Left hindlimb (tissue), 1 donor: ENCODE measurements around the gene CNTNAP2.

Source experiments
- DNase-seq: peaks from one replicate; pipeline ENCODE4 v3.0.0-alpha.2; 2018

CNTNAP2 gene

DNA sequence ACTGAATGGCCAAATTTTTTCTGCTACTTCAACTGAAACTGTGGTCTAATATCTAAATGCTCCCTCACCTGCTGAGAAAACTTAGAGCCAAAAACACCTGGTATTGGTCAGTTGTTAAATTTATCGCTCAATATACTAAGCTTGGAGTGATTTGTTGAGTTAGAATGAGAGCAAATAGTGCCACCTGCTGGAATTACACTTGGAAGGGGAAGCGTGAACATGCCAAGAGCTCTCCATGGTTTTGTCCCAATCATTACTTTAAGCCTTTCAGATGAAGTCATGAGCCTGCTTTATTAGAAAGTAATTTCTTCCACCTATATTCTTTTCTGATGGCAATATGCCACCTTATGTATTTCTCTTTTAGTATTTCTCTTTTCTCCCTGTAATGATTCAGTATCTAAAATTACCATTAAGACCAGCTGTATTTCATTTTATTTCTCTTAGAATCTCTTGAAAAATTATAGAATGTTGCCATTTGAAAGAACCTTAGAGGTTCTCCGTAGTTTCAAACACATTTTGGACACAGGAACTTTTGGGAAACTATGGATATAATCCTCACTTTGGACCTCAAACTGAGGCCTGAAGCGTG lies 2026.2 kb downstream of the CNTNAP2 start:
- DNase-seq: no peak

DNA sequence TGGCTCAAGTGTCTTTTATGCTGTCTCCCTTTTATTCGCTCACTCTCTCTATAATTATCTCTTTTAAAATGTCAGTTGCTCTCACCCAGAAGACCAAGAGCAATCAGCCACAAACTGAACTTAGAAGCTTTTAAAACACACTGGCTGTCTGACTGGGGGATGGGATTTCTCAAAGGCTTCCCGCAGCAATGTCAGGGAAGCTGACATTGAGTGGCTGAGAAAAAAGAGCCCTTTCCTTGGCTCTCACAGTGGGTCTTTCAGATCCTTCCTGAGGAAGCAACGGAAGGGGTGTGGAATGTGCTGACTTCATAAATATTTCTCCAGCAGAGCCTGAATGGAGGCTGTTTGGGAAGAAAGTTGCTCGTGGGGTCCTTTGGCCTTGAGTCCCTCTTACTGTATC lies 2028.2 kb downstream of the CNTNAP2 start:
- no peak for DNase-seq

DNA sequence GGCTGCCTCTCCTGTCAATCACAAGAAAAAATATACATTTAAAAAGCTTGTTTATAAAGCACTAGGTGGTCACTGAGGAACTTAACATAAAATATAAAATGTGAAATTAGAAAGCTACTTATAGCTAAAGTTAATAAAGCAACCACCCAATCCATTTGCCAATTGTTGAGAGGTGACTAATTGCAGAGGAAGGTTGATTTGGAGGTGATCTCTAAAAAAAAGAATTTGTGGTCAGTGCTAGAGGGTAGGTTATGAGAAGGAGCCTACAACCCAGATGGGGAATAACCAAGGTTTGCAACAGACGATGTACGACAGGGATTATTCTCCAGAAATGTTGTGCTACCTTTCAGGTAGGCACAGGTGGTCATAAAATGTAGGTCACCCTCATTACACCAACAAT lies 2029.7 kb downstream of the CNTNAP2 start:
- no peak for DNase-seq

DNA sequence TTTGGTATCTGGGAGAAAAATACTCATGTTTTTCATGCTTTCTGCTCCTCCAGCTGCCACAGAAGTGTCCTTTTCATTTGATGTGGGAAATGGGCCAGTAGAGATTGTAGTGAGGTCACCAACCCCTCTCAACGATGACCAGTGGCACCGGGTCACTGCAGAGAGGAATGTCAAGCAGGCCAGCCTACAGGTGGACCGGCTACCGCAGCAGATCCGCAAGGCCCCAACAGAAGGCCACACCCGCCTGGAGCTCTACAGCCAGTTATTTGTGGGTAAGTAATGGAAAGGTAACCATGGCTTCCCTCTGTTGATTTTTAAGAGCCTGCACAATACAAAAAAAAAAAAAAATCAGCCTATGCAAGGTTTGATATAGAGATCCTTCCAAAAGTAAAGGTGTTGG lies 2030.8 kb downstream of the CNTNAP2 start:
- no peak for DNase-seq

DNA sequence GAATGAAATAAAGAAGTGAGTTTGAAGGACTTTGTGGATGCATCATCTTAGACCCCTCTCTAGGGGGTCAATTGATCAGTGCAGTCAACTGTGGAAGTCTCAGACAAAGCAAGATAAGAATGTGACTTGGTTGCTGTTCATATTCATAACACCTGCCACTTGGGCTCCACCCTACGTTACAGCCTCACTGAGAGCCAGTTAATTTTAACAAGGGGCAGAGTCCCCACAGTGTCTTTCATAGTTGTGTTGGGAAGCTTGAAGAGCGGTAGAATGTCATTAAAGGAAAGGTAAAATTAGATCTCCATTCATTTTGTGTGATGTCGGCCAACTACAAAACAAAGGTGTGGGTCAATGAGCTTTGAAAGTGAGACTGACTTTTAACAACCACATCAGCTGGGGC lies 2031.9 kb downstream of the CNTNAP2 start:
- DNase-seq: no peak

DNA sequence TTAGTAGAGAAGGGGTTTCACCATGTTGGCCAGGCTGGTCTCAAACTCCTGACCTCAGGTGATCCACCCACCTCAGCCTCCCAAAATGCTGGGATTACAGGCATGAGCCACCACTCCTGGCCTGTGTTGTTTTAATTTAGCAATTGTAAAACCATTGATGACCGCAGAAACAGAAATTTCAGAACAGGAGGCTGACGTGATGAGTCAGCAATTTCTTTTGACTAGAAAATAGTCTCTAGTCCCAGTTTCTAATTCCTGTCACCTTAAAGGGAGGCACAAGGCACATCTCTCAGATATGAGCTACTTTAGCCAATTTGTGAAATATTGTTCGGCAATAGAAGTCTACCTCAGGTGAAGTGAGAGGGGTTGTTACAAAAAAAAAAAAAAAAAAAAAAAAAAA lies 2033.1 kb downstream of the CNTNAP2 start:
- DNase-seq: no peak

DNA sequence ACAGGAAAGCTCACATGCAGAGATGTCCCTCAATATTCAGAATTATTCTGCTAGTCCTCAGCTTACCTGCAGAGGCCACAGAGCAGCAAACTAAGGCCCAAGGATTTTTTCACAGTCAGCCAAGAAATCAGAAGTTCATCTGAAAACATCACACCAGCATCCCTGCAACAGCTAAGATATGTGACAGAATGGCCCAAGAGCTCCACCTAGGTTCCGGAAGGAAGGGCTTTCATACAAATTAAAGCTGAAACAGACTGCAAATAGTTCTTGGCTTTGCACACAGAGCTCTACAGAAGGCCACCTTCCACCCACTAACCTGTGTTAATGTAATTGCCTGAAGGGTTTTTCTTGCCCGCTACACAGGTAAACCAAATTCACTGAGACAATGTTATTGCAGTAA lies 2035.2 kb downstream of the CNTNAP2 start:
- DNase-seq: no peak

DNA sequence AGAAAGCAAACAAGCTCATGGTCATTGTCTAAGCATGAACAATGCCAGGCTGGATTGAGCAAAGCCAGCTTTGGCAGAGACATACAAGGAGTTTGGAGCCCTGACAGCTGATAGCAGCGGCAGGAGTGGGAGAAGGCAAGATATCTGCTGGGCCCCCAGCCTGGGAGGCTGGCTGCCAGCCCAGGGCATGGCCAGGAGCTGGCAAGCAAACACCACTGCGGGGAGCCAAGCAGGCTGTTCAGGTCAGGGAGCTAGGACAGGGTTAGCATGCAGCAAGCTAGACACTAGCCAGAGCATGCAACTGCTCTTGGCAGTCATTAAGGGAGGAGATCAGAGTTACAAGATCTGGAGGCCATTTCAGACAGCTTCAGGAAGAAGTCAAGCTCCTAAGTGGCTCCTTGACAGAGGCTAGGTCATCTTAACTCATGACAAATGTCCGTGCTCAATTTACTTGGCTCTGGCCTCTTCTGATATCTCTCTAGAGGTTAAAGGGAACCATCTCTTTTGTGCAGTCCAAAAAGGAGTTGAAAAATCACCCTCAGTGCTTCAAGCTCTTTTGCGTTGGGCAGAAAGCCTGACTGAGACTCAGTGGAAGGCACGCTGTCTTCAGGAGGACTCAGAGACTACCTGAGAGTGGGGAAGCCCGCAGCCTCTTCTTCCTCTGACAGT lies 2037.1 kb downstream of the CNTNAP2 start:
- peak; percentile 26 for DNase-seq

DNA sequence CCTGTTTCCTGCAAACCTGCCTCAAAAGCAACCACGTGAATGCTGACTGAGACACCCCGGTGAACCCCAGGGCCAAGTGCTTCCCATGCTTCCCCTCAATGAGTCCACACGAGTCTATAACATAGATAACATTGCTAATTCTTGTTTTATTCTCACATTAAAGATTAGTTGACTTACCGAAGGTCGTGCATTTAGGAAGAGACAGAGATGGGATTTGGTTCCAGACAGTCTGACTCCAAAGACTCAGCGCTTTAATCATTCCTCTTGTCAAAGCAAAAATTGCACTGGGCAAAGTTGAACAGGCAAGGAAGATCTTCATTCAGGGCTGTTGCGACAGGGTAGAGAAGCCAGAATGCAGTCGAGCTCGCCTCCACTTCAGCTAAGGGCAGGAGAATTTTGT lies 2038.4 kb downstream of the CNTNAP2 start:
- no peak for DNase-seq

DNA sequence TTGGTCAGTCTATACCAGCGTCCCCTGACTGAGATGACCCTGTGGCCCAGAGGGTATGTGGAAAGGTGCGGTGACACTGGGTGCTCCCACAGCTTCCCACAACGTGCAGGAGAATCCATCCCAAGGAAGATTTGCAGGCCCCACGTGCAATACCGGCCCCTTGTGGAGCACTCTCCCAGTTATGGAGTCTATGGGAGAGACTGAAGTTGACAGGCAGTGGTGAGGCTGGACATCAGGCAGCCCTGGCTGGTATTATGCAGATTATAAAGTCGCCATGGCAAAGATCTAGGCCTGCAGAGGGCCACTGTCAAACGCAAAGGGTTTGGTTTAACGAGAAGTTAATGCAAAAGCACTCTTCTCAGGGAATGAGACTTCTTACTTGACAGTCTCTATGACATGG lies 2039.2 kb downstream of the CNTNAP2 start:
- DNase-seq: no peak

DNA sequence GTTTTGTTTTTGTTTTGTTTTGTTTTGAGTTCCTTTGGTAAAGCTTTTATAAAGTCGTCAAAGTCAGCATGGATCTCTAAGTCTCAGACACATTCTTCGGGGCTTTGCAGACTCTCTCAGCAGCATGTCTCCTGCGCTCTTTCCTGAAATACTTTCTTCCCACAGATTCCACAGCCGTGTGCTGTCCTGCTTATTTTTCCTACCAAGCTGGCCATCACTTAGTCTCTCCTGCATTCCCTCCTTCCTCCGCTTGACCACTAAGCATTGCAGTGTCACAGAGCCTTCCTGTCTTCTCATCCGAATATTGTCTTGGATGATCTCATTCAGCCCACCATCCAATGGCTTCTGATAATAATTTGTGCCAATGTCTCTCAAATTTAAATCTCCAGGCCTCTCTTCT lies 2039.6 kb downstream of the CNTNAP2 start:
- no peak for DNase-seq

DNA sequence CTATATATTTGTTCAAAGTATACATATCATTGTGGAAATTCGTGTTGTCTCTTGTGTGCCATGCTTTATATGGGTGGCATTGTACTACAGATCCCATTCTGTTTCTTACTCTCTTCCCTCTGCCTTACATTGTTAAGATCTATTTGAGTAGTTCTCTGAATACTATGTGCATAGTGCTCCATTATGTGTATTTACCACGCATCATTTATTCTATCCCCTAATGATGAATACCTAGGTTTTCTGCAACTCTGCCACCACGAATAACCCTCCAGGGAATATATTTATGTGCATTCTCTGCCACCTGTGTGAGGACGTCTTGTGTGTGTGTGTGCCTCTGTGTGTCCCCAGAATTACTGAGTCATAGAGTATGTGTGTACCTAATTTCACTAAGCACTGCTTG lies 2042.7 kb downstream of the CNTNAP2 start:
- no peak for DNase-seq

DNA sequence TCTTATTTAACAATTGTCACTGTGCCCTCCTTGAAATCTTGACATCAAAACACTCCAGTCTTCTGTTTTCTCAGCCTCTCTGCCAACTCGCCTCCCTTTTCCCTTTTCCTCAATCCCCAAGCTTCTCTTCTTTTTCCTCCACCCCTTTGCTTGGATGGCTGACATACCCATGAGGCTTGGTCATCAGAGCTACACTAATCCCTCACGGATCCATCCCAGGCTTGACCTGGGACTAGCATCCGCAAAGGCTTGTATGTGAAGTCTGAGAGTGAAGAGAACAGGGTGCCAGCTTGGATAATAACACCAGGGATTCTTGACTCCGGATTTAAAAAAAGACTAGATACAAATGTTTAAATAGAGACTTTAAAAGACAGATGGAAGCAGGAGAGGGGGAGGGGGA lies 2045.2 kb downstream of the CNTNAP2 start:
- DNase-seq: no peak

DNA sequence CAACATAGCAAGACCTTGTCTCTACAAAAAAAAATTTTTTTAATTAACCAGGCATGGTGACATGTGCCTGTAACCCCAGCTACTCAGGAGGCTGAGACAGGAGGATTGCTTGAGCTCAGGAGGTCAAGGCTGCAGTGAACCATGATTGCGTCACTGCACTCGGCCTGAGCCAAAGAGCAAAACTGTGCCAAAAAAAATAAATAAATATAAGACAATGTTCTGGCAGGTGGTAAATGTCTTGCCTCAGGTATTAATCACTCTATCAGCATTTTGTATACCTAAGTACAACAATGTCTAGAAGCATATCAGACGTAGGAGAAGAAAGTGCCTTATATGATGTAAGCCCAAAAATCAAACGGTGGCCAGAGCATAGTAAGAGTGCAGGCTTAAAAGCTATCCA lies 2046.2 kb downstream of the CNTNAP2 start:
- DNase-seq: no peak

DNA sequence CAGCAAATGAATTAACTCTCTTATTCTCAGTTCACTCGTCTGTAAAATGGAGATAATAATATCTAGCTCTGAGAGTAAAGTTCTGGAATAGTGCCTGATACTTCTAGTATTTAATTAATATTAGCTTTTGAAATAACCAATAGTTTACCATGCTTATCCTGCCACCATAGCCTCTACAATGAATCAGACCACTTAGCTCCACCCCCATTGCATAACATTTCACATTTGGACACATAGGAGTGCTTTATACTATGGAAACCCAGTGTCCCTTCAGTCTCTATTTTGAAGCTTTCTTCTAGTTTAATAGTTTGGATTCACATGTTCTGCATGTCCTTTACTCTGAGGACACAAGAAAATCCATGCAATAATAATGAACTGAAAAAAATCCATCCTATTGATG lies 2046.6 kb downstream of the CNTNAP2 start:
- no peak for DNase-seq

DNA sequence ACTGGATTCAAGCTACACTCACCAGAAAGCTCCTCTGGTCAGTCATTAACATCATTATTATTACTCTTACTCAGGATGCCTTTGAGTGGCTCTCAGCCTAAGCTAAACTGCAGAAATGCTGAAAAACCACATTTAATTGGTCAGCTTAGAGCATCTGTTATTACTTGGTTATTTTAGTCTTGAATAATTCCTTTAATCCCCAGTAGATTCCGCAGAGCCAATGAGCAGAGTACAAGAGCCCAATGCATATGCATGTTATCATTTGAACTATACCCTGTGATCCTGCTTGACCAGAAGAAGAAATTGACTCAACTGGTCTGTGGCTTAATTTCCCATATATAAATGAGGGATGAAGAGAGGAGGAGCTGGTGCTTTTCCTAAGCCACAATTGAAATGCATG lies 2056.3 kb downstream of the CNTNAP2 start:
- no peak for DNase-seq

DNA sequence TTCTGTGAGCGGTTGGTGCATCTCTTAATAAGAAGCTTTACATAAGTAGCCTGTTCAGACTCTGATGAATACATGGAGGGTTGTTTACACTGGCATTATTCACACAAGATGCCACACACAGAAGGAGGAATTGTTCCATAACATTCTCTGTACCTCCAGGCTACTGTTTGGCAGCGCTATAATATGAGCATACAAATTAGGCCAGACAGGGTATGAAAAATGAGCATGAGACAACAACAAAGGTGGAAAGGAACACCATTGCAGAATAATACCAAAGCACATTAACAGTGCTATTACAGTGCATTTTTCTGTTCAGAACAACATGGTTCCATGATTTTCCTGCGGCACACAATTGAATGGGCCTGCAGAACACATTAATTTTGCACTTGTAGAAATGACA lies 2056.8 kb downstream of the CNTNAP2 start:
- DNase-seq: no peak

DNA sequence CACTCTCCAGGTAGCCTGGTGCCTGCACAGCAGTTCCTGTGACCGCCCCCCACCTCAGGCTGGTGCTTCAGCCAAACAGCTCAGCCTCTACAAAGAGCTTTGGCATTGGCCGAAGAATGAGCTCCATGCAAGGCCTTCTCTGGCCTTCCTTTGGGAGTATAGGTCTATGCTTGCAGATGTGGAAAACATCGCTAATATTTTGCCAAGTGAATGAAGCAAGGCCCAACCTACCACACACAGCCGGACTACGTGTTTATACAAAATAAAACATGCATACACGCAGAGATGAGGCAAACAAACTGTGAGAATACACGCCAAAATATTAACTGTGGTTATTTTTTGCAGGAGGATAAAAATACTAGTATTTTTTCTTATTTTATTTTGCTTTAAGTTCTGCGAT lies 2057.8 kb downstream of the CNTNAP2 start:
- DNase-seq: no peak

DNA sequence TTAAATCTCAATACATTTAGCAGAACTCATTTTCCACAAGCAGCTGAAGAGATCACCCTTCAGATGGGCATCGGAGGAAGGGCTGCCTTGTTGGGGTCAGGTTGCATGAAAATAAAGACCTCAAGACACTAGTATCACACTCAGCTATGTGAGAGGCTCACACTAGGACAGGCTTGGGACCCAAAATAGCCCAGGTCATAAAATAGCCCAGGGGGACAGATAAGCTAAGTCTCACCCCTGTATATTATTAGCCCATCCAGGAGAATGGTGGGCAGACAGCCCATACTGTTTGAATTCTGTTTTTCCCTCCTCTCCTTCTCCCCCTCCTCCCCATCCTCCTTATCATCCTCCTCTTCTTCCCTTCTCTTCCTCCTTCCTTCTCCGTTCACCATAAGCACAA lies 2058.9 kb downstream of the CNTNAP2 start:
- DNase-seq: no peak

DNA sequence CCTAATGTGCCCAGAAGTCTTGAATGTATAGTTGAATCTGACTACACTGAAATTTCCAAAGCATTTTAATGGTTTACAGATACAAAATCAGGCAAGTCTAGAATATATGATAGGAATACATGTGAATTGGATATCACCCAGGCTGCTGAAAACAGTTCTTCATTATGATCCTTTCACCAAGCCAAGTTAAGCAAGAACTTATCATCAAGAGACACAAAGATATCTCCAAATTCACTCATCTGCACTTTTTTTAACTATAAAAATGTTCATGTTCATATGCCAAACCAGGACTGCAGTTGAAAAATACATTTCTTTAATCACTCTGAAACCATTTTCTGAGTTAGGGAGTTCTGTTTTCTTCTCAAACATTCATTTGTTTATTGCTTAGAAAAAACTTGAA lies 2061.4 kb downstream of the CNTNAP2 start:
- no peak for DNase-seq

DNA sequence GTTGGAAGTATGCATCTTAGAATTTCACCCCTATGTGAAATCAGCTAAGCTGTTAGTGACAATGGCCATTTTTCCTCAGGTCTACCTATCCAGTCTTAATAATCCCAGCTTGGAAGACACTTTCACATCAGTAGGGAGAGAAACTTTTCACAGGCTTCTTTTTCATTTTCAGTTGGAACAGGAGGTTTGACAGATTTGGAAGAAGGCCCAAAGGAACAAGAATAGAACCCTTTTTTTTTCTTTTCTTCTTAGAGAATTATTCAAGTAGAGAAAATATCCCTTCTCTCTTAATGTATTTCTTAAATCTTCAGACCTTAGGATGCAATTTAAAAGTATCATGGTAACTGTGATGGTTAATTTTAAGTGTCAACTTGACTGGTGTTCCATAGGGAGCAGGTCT lies 2063.5 kb downstream of the CNTNAP2 start:
- DNase-seq: no peak

DNA sequence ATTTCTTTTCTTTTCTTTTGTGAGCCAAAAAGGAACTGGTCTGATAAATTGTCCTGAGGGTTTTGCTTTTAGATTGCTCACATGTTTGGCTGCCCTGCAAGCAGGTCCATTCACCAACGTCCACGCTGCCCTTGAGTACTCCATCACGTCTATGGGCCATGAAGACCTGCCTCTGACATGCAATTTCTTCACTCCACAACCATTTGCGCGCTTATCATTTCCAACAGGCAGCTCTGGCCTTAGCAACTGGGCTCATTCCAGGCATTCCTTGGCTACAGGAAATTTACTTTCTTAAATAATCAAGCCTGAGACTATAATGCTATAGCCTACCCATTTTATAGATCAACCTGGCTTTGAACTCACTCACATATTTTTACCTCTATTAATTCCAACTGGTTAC lies 2065.7 kb downstream of the CNTNAP2 start:
- no peak for DNase-seq

DNA sequence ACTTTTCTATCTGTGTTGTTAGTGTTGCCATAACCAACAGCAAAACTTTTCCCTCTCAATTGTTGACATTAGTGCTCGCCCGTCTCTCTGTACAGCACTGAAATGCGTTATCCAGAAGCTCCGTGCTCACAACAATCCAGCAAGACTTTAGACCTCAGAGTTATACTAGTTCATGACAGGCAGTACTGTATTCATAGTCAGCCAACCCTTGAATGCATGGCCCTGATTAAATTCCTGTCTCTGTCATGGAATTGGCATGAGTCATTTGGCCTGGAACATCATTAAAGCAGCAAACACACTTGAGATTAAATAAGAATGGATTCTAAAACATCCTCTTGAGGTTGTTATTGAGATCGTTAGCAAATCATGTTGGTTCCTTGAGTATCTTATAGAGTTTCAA lies 2068.4 kb downstream of the CNTNAP2 start:
- DNase-seq: no peak

DNA sequence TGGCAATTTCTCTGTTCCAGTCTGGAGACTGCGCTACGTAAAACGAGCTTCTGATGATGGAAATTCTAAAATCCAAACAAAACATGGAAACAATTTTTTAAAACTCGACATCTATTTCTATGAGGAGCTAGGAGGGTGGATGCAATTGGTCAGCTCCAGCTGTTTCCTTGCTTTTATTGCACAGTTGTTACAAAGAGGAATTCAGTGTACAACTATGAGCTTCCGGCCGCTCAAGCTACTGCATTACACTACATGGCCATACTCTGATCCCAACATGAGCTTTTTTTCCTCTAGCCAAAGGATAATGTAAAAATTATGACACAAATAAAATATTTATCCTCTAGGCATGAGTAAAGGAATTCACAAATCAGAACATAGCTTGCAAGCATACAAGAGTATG lies 2070.9 kb downstream of the CNTNAP2 start:
- no peak for DNase-seq

DNA sequence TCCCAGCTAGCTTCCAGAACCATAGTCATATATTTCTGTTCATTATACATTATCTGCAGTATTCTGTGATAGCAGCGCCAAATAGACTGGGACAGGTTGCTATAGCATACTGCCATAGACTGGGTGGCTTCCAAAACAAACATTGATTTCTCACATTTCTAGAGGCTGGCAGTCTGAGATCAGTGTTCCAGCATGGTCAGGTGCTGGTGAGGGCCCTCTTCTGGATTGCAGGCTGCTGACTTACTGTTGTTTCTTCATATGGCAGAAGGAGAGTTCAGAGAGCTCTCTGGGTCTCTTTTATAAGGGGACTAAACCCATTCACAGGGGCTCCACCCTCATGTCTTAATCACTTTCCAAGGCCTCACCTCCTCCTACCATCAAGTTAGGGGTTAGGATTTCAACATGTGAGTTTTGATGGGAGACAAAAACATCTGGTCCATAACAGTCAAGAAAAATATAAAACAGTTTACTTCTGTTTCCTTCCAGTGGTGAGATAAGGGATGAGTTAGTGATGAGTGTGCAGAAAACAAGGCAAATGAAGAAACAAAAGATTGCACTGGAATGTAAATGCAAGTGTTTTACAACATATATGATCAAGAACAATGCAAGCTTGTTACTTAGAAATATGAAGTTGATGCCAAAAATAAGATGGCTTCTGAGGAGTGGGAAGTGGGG lies 2074.9 kb downstream of the CNTNAP2 start:
- DNase-seq: no peak
